ENCODE results near the gene SAMD4B. TPM values are rescaled to one million over a fixed set of nuclear protein-coding genes. Genes with fewer than 3 reads are reported as not detected.
"Not testable (repeated sequence)": the region's sequence is repeated elsewhere in the genome, so short reads cannot be mapped to it uniquely, and the experiment has no call there.

The SAMD4B gene
- total RNA-seq, 1 donor from 2014 or later: 138 TPM

GRCh38 chr19:39333507-39333906 is 8.7 kb upstream of the SAMD4B start:
- DNase-seq (ENCODE audit: low read depth): no peak

GRCh38 chr19:39334444-39334976 is 7.7 kb upstream of the SAMD4B start:
- no peak for DNase-seq (ENCODE audit: low read depth)

GRCh38 chr19:39335168-39335548 is 7.1 kb upstream of the SAMD4B start:
- DNase-seq (ENCODE audit: low read depth): no peak

GRCh38 chr19:39336483-39336882 is 5.7 kb upstream of the SAMD4B start:
- no peak for DNase-seq (ENCODE audit: low read depth)

- no peak for DNase-seq (ENCODE audit: low read depth)
These were observed 2.5 kb upstream of the SAMD4B start for GRCh38 chr19:39339674-39340073.

GRCh38 chr19:39340156-39340555 is 2.1 kb upstream of the SAMD4B start:
- not testable (repeated sequence) for DNase-seq (ENCODE audit: low read depth)

GRCh38 chr19:39341129-39341718 is 997 bp upstream of the SAMD4B start:
- DNase-seq (ENCODE audit: low read depth): no peak

- DNase-seq (ENCODE audit: low read depth): no peak
These were observed 555 bp downstream of the SAMD4B start for GRCh38 chr19:39342647-39343305.

GRCh38 chr19:39345956-39346355 is 3.7 kb downstream of the SAMD4B start:
- DNase-seq (ENCODE audit: low read depth): no peak

- DNase-seq (ENCODE audit: low read depth): peak; percentile 72
These were observed 5.3 kb downstream of the SAMD4B start for GRCh38 chr19:39347332-39348164.

- DNase-seq (ENCODE audit: low read depth): no peak
These were observed 7.1 kb downstream of the SAMD4B start for GRCh38 chr19:39349326-39349725.

GRCh38 chr19:39350156-39350555 is 7.9 kb downstream of the SAMD4B start:
- DNase-seq (ENCODE audit: low read depth): no peak

GRCh38 chr19:39351537-39352064 is 9.4 kb downstream of the SAMD4B start:
- peak; percentile 78 for DNase-seq (ENCODE audit: low read depth)

- DNase-seq (ENCODE audit: low read depth): peak; percentile 84
These were observed 10.4 kb downstream of the SAMD4B start for GRCh38 chr19:39352381-39353255.

GRCh38 chr19:39355253-39355652 is 13.0 kb downstream of the SAMD4B start:
- no peak for DNase-seq (ENCODE audit: low read depth)

- DNase-seq (ENCODE audit: low read depth): no peak
These were observed 13.9 kb downstream of the SAMD4B start for GRCh38 chr19:39356073-39356472.

- no peak for DNase-seq (ENCODE audit: low read depth)
These were observed 14.4 kb downstream of the SAMD4B start for GRCh38 chr19:39356647-39357046.

GRCh38 chr19:39359026-39359425 is 16.8 kb downstream of the SAMD4B start:
- DNase-seq (ENCODE audit: low read depth): no peak

- DNase-seq (ENCODE audit: low read depth): no peak
These were observed 18.4 kb downstream of the SAMD4B start for GRCh38 chr19:39360599-39360998.
